ENCODE data around the gene CDH23.

The CDH23 gene

GRCh38 chr10:71502190-71502589, 105.5 kb downstream of the CDH23 start:
- H3K4me1 Mint-ChIP-seq, result peaks cover 9% of the 10 kb centered on the region
- no peak for ATAC-seq
- no peak for DNase-seq (ENCODE audit: low spot score in 2 of 2)
- no peak overlapping the region for H3K27ac Mint-ChIP-seq
- H3K9me3 Mint-ChIP-seq, result no peaks in the 10 kb centered on the region
- no peaks in the 10 kb centered on the region for H3K36me3 Mint-ChIP-seq
- no peak overlapping the region for H3K4me3 Mint-ChIP-seq

DNA sequence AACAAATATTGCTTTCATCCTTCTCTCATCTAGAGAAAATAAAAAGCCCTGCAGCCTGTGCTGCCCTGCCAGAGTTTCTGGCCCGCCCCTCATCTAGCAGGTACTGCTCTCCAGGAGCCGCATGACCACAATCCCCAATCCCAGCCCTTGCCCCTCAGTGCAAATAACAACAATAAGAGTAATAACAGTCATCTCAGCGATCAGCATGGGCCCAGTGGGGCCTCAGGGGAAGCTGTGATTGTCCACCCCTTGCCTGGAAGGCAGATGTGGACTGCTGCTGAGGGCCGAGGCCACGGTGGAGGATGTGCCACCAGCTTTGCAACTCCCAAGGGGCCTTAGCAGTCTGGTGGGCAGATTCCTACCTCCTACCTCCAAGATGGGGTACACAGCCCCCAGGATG, 106.1 kb downstream of the CDH23 start:
- no peak overlapping the region for H3K27ac Mint-ChIP-seq
- peaks cover 6% of the 10 kb centered on the region for H3K4me1 Mint-ChIP-seq
- H3K9me3 Mint-ChIP-seq, result no peaks in the 10 kb centered on the region

GRCh38 chr10:71504168-71504567, 107.4 kb downstream of the CDH23 start:
- Mint-ChIP-seq H3K27ac (no peak overlapping the region), H3K4me1 (no peaks in the 10 kb centered on the region), H3K9me3 (no peaks in the 10 kb centered on the region)

More for the DNA sequence above, 106.1 kb downstream of the CDH23 start:
- Mint-ChIP-seq H3K4me3 (no peak overlapping the region), H3K36me3 (no peaks in the 10 kb centered on the region)
- ATAC-seq (no peak), DNase-seq (ENCODE audit: low spot score in 2 of 2) (no peak)

GRCh38 chr10:71504570-71504969, 107.8 kb downstream of the CDH23 start:
- ATAC-seq (no peak), DNase-seq (ENCODE audit: low spot score in 2 of 2) (no peak)
- Mint-ChIP-seq H3K4me1 (no peaks in the 10 kb centered on the region), H3K9me3 (no peaks in the 10 kb centered on the region), H3K36me3 (no peaks in the 10 kb centered on the region), H3K4me3 (no peak overlapping the region), H3K27ac (no peak overlapping the region)

More at GRCh38 chr10:71504168-71504567, 107.4 kb downstream of the CDH23 start:
- no peak for DNase-seq (ENCODE audit: low spot score in 2 of 2)
- Mint-ChIP-seq H3K36me3 (no peaks in the 10 kb centered on the region), H3K4me3 (no peak overlapping the region)
- no peak for ATAC-seq

DNA sequence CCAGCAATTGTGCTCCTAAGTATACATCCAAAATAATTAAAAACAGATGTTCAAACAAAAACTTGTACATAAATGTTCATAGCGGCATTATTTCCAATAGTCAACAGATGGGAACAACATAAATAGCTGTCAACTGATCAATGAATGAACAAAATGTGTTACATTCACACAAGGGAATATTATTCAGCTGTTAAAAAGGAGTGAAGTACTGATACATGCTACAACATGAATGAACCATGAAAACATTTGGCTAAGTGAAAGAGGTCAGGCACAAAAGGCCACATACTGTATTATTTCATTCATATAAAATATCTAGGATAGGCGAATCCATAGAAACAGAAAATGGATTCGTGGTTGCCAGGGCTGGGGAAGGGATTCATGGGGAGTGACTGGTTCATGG, 109.1 kb downstream of the CDH23 start:
- Mint-ChIP-seq H3K9me3 (no peaks in the 10 kb centered on the region), H3K27ac (no peak overlapping the region), H3K4me1 (no peaks in the 10 kb centered on the region), H3K4me3 (no peak overlapping the region), H3K36me3 (no peaks in the 10 kb centered on the region)
- DNase-seq (ENCODE audit: low spot score in 2 of 2) (no peak), ATAC-seq (no peak)

- no peaks in the 10 kb centered on the region for H3K36me3 Mint-ChIP-seq
- no peaks in the 10 kb centered on the region for H3K9me3 Mint-ChIP-seq
- H3K4me3 Mint-ChIP-seq, result no peak overlapping the region
- ATAC-seq, result no peak
- H3K4me1 Mint-ChIP-seq, result no peaks in the 10 kb centered on the region
- no peak for DNase-seq (ENCODE audit: low spot score in 2 of 2)
- no peak overlapping the region for H3K27ac Mint-ChIP-seq
Observed at GRCh38 chr10:71509444-71509843, 112.7 kb downstream of the CDH23 start.

DNA sequence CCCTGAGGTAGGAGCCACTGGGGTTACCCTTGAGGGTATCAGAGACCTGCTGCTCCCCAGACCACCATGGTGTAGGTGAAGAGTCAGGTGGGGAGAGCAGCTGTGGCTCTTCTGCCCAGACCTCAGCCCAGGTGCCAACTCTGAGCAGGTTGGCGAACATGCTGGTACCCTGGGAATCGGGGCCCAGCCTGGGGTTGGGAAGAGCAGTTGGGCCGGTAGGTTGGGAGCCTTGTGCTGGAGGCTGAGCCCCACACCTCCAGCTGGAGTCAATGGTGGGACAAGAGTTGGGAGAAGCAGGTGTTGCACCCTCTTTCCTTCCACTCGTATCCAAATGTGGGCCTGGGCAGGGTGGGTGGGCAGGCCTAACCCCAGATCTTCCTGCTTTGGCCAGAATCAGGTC, 114.5 kb downstream of the CDH23 start:
- Mint-ChIP-seq H3K36me3 (no peaks in the 10 kb centered on the region), H3K4me3 (no peak overlapping the region), H3K27ac (no peak overlapping the region), H3K9me3 (no peaks in the 10 kb centered on the region), H3K4me1 (no peaks in the 10 kb centered on the region)
- ATAC-seq, result no peak
- no peak for DNase-seq (ENCODE audit: low spot score in 2 of 2)

GRCh38 chr10:71512312-71512711, 115.6 kb downstream of the CDH23 start:
- Mint-ChIP-seq H3K4me1 (no peaks in the 10 kb centered on the region), H3K9me3 (no peaks in the 10 kb centered on the region), H3K36me3 (no peaks in the 10 kb centered on the region), H3K4me3 (no peak overlapping the region), H3K27ac (no peak overlapping the region)
- no peak for DNase-seq (ENCODE audit: low spot score in 2 of 2)
- no peak for ATAC-seq

DNA sequence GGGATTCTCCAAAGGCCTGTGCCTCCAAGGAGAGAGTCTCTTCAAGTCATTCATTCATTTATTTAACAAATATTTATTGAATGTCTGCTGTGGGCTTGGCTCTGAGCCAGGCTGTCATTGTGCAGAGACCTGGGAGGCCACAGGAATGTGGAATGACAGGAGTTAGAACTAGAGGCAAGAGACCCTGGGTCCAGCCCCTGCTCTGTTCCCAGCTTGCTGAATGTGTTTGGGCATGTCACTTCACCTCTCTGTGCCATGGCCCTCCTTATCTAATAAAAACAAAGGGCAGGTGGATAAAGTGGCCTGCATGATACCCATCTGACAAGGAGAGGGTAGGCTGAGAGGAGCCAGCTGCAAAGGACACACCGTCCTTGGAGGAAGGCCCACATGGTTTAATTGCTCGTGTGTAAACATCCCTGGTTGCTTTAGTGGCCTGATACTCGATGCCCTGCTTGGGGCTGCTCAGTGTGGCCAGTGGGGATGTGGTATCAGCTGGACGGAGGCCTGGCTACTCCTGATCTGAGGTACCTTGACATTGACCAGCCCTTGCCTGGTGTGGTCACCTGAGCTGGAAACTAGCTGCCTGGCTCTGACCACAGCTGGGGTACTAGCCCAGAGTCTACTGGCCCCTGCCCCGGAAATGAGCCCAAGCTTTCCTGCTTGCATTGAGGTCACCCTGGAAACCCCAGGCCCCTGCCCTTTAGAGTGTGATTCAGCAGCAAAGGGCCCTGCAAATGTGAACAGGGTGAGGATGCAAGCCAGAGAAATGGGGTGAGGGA, 116.2 kb downstream of the CDH23 start:
- Mint-ChIP-seq H3K27ac (no peak overlapping the region), H3K9me3 (no peaks in the 10 kb centered on the region), H3K4me3 (no peak overlapping the region), H3K36me3 (no peaks in the 10 kb centered on the region), H3K4me1 (no peaks in the 10 kb centered on the region)
- DNase-seq (ENCODE audit: low spot score in 2 of 2), result no peak
- no peak for ATAC-seq

- H3K9me3 Mint-ChIP-seq, result no peaks in the 10 kb centered on the region
- H3K4me1 Mint-ChIP-seq, result no peaks in the 10 kb centered on the region
- no peaks in the 10 kb centered on the region for H3K36me3 Mint-ChIP-seq
- no peak overlapping the region for H3K4me3 Mint-ChIP-seq
- no peak overlapping the region for H3K27ac Mint-ChIP-seq
- no peak for DNase-seq (ENCODE audit: low spot score in 2 of 2)
- no peak for ATAC-seq
Observed at GRCh38 chr10:71513540-71513853, 116.8 kb downstream of the CDH23 start.

DNA sequence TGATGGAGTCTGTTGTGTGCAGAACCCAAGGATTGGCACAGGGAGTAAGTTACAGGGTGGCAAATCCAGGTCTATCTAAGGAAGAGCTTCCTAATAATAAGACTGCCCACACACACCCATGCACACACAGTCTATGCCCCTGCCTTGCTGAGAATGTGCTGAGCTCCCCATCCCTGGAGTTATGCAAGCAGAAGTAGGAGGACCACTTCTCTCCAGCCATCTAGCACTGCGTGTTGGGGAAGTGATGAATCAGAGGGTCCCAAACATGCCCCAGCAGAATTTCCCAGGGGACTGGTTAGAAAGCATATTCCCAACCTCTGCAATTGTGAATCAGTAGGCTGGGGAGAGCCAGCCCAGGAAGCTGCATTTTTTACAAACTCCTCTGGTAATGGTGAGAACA, 117.2 kb downstream of the CDH23 start:
- Mint-ChIP-seq H3K9me3 (no peaks in the 10 kb centered on the region), H3K4me3 (no peak overlapping the region), H3K36me3 (no peaks in the 10 kb centered on the region), H3K4me1 (no peaks in the 10 kb centered on the region), H3K27ac (no peak overlapping the region)
- no peak for DNase-seq (ENCODE audit: low spot score in 2 of 2)
- no peak for ATAC-seq

DNA sequence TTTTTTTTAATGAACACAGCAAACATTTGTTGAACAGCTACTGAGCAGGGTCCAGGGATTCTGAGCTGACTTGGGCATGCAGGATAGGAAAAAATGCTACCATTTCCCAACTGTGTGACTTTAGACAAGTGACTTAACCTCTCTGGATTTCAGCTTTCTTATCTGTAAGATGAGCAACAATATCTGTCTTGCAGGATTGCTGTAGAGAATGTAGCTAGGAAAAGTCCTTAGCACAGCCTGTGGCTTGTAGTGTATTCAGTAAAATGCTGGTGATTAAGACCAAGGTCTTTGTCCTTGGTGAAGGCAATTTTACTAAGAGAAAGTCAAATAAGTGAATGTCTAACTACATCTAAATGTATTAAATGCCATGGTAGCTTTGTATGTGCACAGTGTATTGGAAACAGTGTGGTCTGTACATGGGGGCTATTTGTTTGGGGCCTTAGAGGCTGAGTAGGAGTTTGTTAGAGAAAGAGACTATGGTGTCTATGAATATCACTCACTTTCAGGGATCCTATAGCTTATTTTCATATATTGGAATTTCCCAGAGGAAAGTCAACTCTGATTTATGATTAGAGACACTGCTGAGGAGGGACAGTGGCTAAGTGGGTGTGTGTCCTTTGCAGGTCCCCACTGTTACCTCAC, 118.9 kb downstream of the CDH23 start:
- no peak for ATAC-seq

GRCh38 chr10:71516890-71517289, 120.2 kb downstream of the CDH23 start:
- no peaks in the 10 kb centered on the region for H3K36me3 Mint-ChIP-seq
- no peak overlapping the region for H3K27ac Mint-ChIP-seq
- H3K4me3 Mint-ChIP-seq, result no peak overlapping the region
- ATAC-seq, result no peak
- DNase-seq (ENCODE audit: low spot score in 2 of 2), result no peak
- H3K9me3 Mint-ChIP-seq, result no peaks in the 10 kb centered on the region
- H3K4me1 Mint-ChIP-seq, result no peaks in the 10 kb centered on the region

More for the DNA sequence above, 118.9 kb downstream of the CDH23 start:
- Mint-ChIP-seq H3K36me3 (no peaks in the 10 kb centered on the region), H3K4me3 (no peak overlapping the region), H3K4me1 (no peaks in the 10 kb centered on the region), H3K9me3 (no peaks in the 10 kb centered on the region), H3K27ac (no peak overlapping the region)
- DNase-seq (ENCODE audit: low spot score in 2 of 2), result no peak

- Mint-ChIP-seq H3K27ac (no peak overlapping the region), H3K4me1 (no peaks in the 10 kb centered on the region), H3K36me3 (no peaks in the 10 kb centered on the region), H3K9me3 (no peaks in the 10 kb centered on the region), H3K4me3 (no peak overlapping the region)
- DNase-seq (ENCODE audit: low spot score in 2 of 2) (no peak), ATAC-seq (no peak)
Observed at GRCh38 chr10:71517298-71518169, 120.8 kb downstream of the CDH23 start.

GRCh38 chr10:71520042-71520441, 123.3 kb downstream of the CDH23 start:
- no peak overlapping the region for H3K4me3 Mint-ChIP-seq
- no peaks in the 10 kb centered on the region for H3K4me1 Mint-ChIP-seq
- H3K27ac Mint-ChIP-seq, result no peak overlapping the region
- DNase-seq (ENCODE audit: low spot score in 2 of 2) (no peak), ATAC-seq (no peak)
- H3K9me3 Mint-ChIP-seq, result no peaks in the 10 kb centered on the region
- H3K36me3 Mint-ChIP-seq, result no peaks in the 10 kb centered on the region

All from stimulated activated effector memory CD8-positive, alpha-beta T cell treated with anti-CD3 and anti-CD28 coated beads, Interleukin-12 subunit alpha, Interleukin-12 subunit beta, amount 100 ng/mL, for 72 hours (primary cell).